ENCODE measurements around the gene CFAP410. TPM values are rescaled to one million over a fixed set of nuclear protein-coding genes. Genes with fewer than 3 reads are reported as not detected.
A peak's percentile ranks its signal among the peaks of the same experiment; 100 is the strongest.
"Not testable (repeated sequence)": the region's sequence is repeated elsewhere in the genome, so short reads cannot be mapped to it uniquely, and the experiment has no call there.

The CFAP410 gene
- total RNA-seq, 1 experiment from 2014 or later: 16.5 TPM

GRCh38 chr21:44344541-44345183, 5.5 kb upstream of the CFAP410 start:
- intact Hi-C loops (cut with micrococcal nuclease; ENCODE audit: unreplicated experiment): no loop called here
- no peaks in the 10 kb centered on the region for H3K9me3 Mint-ChIP-seq (ENCODE audit: unreplicated experiment)
- no TSS peak for BruUV-seq (replicated peaks)
- H3K27ac Mint-ChIP-seq (ENCODE audit: unreplicated experiment): peak overlapping the region; percentile 95
- H3K9me3 ChIP-seq: no peaks in the 10 kb centered on the region
- CTCF ChIA-PET: no interaction called here
- H3K4me3 Mint-ChIP-seq (ENCODE audit: unreplicated experiment): no peak overlapping the region
- H3K4me1 ChIP-seq: peaks cover 43% of the 10 kb centered on the region
- no peak for DNase-seq
- no peaks in the 10 kb centered on the region for H3K36me3 ChIP-seq (ENCODE audit: control insufficient read depth, insufficient read depth, low read length)
- no peak overlapping the region for H3K4me3 ChIP-seq (ENCODE audit: low read depth, low read length)
- no peaks in the 10 kb centered on the region for H3K27me3 Mint-ChIP-seq (ENCODE audit: insufficient read depth, unreplicated experiment)
- H3K27me3 ChIP-seq (replicated peaks; ENCODE audit: control insufficient read depth, insufficient read depth, low read length): no peaks in the 10 kb centered on the region
- POLR2A ChIA-PET: no interaction called here
- TF ChIP-seq, protein P1, sequence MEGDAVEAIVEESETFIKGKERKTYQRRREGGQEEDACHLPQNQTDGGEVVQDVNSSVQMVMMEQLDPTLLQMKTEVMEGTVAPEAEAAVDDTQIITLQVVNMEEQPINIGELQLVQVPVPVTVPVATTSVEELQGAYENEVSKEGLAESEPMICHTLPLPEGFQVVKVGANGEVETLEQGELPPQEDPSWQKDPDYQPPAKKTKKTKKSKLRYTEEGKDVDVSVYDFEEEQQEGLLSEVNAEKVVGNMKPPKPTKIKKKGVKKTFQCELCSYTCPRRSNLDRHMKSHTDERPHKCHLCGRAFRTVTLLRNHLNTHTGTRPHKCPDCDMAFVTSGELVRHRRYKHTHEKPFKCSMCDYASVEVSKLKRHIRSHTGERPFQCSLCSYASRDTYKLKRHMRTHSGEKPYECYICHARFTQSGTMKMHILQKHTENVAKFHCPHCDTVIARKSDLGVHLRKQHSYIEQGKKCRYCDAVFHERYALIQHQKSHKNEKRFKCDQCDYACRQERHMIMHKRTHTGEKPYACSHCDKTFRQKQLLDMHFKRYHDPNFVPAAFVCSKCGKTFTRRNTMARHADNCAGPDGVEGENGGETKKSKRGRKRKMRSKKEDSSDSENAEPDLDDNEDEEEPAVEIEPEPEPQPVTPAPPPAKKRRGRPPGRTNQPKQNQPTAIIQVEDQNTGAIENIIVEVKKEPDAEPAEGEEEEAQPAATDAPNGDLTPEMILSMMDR (IDR thresholded peaks at IDR 0.05; ENCODE audit: insufficient read depth in 1 of 2, low read depth in 1 of 2, low read length in 1 of 2, severe bottlenecking in 1 of 2, unreplicated experiment in 1 of 2): no peak
- H3K36me3 Mint-ChIP-seq (ENCODE audit: insufficient read depth, unreplicated experiment): peaks cover 17% of the 10 kb centered on the region
- peaks cover 29% of the 10 kb centered on the region for H3K4me1 Mint-ChIP-seq (ENCODE audit: low read depth, unreplicated experiment)

GRCh38 chr21:44342981-44343380, 3.8 kb upstream of the CFAP410 start:
- H3K27me3 Mint-ChIP-seq (ENCODE audit: insufficient read depth, unreplicated experiment); H3K36me3 ChIP-seq (ENCODE audit: control insufficient read depth, insufficient read depth, low read length); intact Hi-C loops (cut with micrococcal nuclease; ENCODE audit: unreplicated experiment); H3K9me3 Mint-ChIP-seq (ENCODE audit: unreplicated experiment); H3K9me3 ChIP-seq; H3K4me3 ChIP-seq (ENCODE audit: low read depth, low read length); H3K27me3 ChIP-seq (replicated peaks; ENCODE audit: control insufficient read depth, insufficient read depth, low read length); DNase-seq; POLR2A ChIA-PET; BruUV-seq (replicated peaks): not testable (repeated sequence)
- CTCF ChIA-PET: interaction anchor here (0.7 to 1.4 kb wide), 3 partner anchors 18 to 140 kb away, joined by 3 read pairs; partner anchors contain the start of gene LRRC3
- H3K36me3 Mint-ChIP-seq (ENCODE audit: insufficient read depth, unreplicated experiment): peaks cover 25% of the 10 kb centered on the region
- H3K4me1 Mint-ChIP-seq (ENCODE audit: low read depth, unreplicated experiment): peaks cover 33% of the 10 kb centered on the region
- peak overlapping the region; percentile 95 for H3K27ac Mint-ChIP-seq (ENCODE audit: unreplicated experiment)
- peak overlapping the region; percentile 91 for H3K4me3 Mint-ChIP-seq (ENCODE audit: unreplicated experiment)
- peaks cover 43% of the 10 kb centered on the region for H3K4me1 ChIP-seq

DNA sequence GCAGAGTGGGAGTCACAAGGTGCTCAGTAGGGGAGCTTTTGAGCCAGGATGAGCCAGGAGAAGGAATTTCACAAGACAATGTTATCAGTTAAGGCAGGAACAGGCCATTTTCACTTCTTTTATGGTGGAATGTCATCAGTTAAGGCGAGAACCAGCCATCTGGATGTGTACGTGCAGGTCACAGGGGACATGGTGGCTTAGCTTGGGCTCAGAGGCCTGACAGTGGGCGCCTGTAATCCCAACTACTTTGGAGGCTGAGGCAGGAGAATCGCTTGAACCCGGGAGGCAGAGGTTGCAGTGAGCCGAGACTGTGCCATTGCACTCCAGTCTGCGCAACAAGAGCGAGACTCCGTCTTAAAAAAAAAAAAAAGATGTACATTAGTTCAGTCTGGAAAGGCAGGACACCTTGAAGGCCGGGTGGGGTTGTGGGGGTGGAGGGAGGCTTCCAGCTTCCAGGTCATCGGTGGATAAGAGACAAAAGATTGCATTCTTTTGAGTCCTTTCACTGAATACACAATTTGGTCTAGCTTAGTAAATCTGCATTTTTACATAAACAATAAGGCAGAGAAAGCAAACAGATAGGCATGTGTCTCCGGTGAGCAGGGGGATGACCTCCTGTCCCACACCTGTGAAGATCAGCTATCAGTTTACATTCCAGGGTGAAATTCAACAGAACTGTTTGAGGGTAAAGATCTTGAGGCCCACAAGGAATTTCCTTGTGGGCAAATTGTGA, 2.7 kb upstream of the CFAP410 start:
- H3K4me3 ChIP-seq (ENCODE audit: low read depth, low read length); H3K9me3 ChIP-seq; BruUV-seq (replicated peaks); H3K27me3 Mint-ChIP-seq (ENCODE audit: insufficient read depth, unreplicated experiment); H3K27me3 ChIP-seq (replicated peaks; ENCODE audit: control insufficient read depth, insufficient read depth, low read length); POLR2A ChIA-PET; H3K9me3 Mint-ChIP-seq (ENCODE audit: unreplicated experiment); H3K36me3 ChIP-seq (ENCODE audit: control insufficient read depth, insufficient read depth, low read length); intact Hi-C loops (cut with micrococcal nuclease; ENCODE audit: unreplicated experiment): not testable (repeated sequence)
- peaks cover 36% of the 10 kb centered on the region for H3K36me3 Mint-ChIP-seq (ENCODE audit: insufficient read depth, unreplicated experiment)
- H3K4me1 Mint-ChIP-seq (ENCODE audit: low read depth, unreplicated experiment): peaks cover 41% of the 10 kb centered on the region
- peaks cover 43% of the 10 kb centered on the region for H3K4me1 ChIP-seq
- peak overlapping the region; percentile 95 for H3K27ac Mint-ChIP-seq (ENCODE audit: unreplicated experiment)
- CTCF ChIA-PET: interaction anchor here (0.7 to 1.4 kb wide), 5 partner anchors 19 to 452 kb away, joined by 3 to 4 read pairs (median 3); partner anchors contain the start of gene LRRC3
- DNase-seq: peak; percentile 73 to 86
- peak overlapping the region; percentile 91 for H3K4me3 Mint-ChIP-seq (ENCODE audit: unreplicated experiment)

All from Caco-2 (cell line).